ENCODE data around the gene XRRA1.
"Not testable (repeated sequence)": the region's sequence is repeated elsewhere in the genome, so short reads cannot be mapped to it uniquely, and the experiment has no call there.

Gene XRRA1

GRCh38 chr11:74839446-74839845 lies 109.4 kb downstream of the XRRA1 start:
- Histone ChIP-seq H3K27me3 (ENCODE audit: control insufficient read depth, insufficient read depth, low read length) (no peaks in the 10 kb centered on the region), H3K4me3 (ENCODE audit: low read length) (no peak overlapping the region)

GRCh38 chr11:74838188-74838587 lies 110.7 kb downstream of the XRRA1 start:
- Histone ChIP-seq H3K27ac (ENCODE audit: low read depth, low read length) (no peak overlapping the region), H3K9ac (ENCODE audit: low read length) (no peak overlapping the region), H3K4me1 (ENCODE audit: control insufficient read depth, insufficient read depth, low read length) (peaks cover 4% of the 10 kb centered on the region), H3K27me3 (ENCODE audit: control insufficient read depth, insufficient read depth, low read length) (no peaks in the 10 kb centered on the region), H3K4me3 (ENCODE audit: low read length) (no peak overlapping the region), H3K36me3 (ENCODE audit: control insufficient read depth, insufficient read depth, low read length) (peaks cover 20% of the 10 kb centered on the region)

More at GRCh38 chr11:74839446-74839845, 109.4 kb downstream of the XRRA1 start:
- peaks cover 20% of the 10 kb centered on the region for H3K36me3 ChIP-seq (ENCODE audit: control insufficient read depth, insufficient read depth, low read length)
- H3K9ac ChIP-seq (ENCODE audit: low read length): no peak overlapping the region
- H3K27ac ChIP-seq (ENCODE audit: low read depth, low read length): no peak overlapping the region
- H3K4me1 ChIP-seq (ENCODE audit: control insufficient read depth, insufficient read depth, low read length): peaks cover 4% of the 10 kb centered on the region

- peaks cover 20% of the 10 kb centered on the region for H3K36me3 ChIP-seq (ENCODE audit: control insufficient read depth, insufficient read depth, low read length)
- H3K9ac ChIP-seq (ENCODE audit: low read length): no peak overlapping the region
- H3K4me3 ChIP-seq (ENCODE audit: low read length): no peak overlapping the region
- H3K4me1 ChIP-seq (ENCODE audit: control insufficient read depth, insufficient read depth, low read length): peaks cover 4% of the 10 kb centered on the region
- H3K27ac ChIP-seq (ENCODE audit: low read depth, low read length): no peak overlapping the region
- H3K27me3 ChIP-seq (ENCODE audit: control insufficient read depth, insufficient read depth, low read length): no peaks in the 10 kb centered on the region
Measured at GRCh38 chr11:74837191-74837590, 111.7 kb downstream of the XRRA1 start.

- H3K27ac ChIP-seq (ENCODE audit: low read depth, low read length): no peak overlapping the region
- H3K4me3 ChIP-seq (ENCODE audit: low read length): no peak overlapping the region
- no peak overlapping the region for H3K9ac ChIP-seq (ENCODE audit: low read length)
- peaks cover 11% of the 10 kb centered on the region for H3K4me1 ChIP-seq (ENCODE audit: control insufficient read depth, insufficient read depth, low read length)
- H3K36me3 ChIP-seq (ENCODE audit: control insufficient read depth, insufficient read depth, low read length): peaks cover 10% of the 10 kb centered on the region
- H3K27me3 ChIP-seq (ENCODE audit: control insufficient read depth, insufficient read depth, low read length): no peaks in the 10 kb centered on the region
Measured at GRCh38 chr11:74826901-74827300, 122.0 kb downstream of the XRRA1 start.

GRCh38 chr11:74825596-74825995 lies 123.3 kb downstream of the XRRA1 start:
- peaks cover 16% of the 10 kb centered on the region for H3K4me1 ChIP-seq (ENCODE audit: control insufficient read depth, insufficient read depth, low read length)
- not testable (repeated sequence) for H3K9ac ChIP-seq (ENCODE audit: low read length); H3K27me3 ChIP-seq (ENCODE audit: control insufficient read depth, insufficient read depth, low read length); H3K4me3 ChIP-seq (ENCODE audit: low read length); H3K27ac ChIP-seq (ENCODE audit: low read depth, low read length)
- peaks cover 10% of the 10 kb centered on the region for H3K36me3 ChIP-seq (ENCODE audit: control insufficient read depth, insufficient read depth, low read length)

- Histone ChIP-seq H3K27ac (ENCODE audit: low read depth, low read length) (no peak overlapping the region), H3K4me3 (ENCODE audit: low read length) (no peak overlapping the region), H3K9ac (ENCODE audit: low read length) (no peak overlapping the region), H3K27me3 (ENCODE audit: control insufficient read depth, insufficient read depth, low read length) (no peaks in the 10 kb centered on the region), H3K36me3 (ENCODE audit: control insufficient read depth, insufficient read depth, low read length) (peaks cover 13% of the 10 kb centered on the region), H3K4me1 (ENCODE audit: control insufficient read depth, insufficient read depth, low read length) (peaks cover 19% of the 10 kb centered on the region)
Measured at GRCh38 chr11:74824285-74824982, 124.5 kb downstream of the XRRA1 start.

- peaks cover 15% of the 10 kb centered on the region for H3K36me3 ChIP-seq (ENCODE audit: control insufficient read depth, insufficient read depth, low read length)
- no peak overlapping the region for H3K4me3 ChIP-seq (ENCODE audit: low read length)
- peak overlapping the region; percentile 64 for H3K27ac ChIP-seq (ENCODE audit: low read depth, low read length)
- H3K4me1 ChIP-seq (ENCODE audit: control insufficient read depth, insufficient read depth, low read length): peaks cover 21% of the 10 kb centered on the region
- no peaks in the 10 kb centered on the region for H3K27me3 ChIP-seq (ENCODE audit: control insufficient read depth, insufficient read depth, low read length)
- no peak overlapping the region for H3K9ac ChIP-seq (ENCODE audit: low read length)
Measured at GRCh38 chr11:74822170-74822569, 126.7 kb downstream of the XRRA1 start.

- Histone ChIP-seq H3K4me3 (ENCODE audit: low read length) (no peak overlapping the region), H3K36me3 (ENCODE audit: control insufficient read depth, insufficient read depth, low read length) (peaks cover 8% of the 10 kb centered on the region), H3K27ac (ENCODE audit: low read depth, low read length) (no peak overlapping the region), H3K9ac (ENCODE audit: low read length) (no peak overlapping the region), H3K27me3 (ENCODE audit: control insufficient read depth, insufficient read depth, low read length) (no peaks in the 10 kb centered on the region), H3K4me1 (ENCODE audit: control insufficient read depth, insufficient read depth, low read length) (peaks cover 21% of the 10 kb centered on the region)
Measured at GRCh38 chr11:74820763-74821162, 128.1 kb downstream of the XRRA1 start.

- peaks cover 21% of the 10 kb centered on the region for H3K4me1 ChIP-seq (ENCODE audit: control insufficient read depth, insufficient read depth, low read length)
- H3K27ac ChIP-seq (ENCODE audit: low read depth, low read length): no peak overlapping the region
- H3K36me3 ChIP-seq (ENCODE audit: control insufficient read depth, insufficient read depth, low read length): peaks cover 6% of the 10 kb centered on the region
Measured at GRCh38 chr11:74819400-74819799, 129.5 kb downstream of the XRRA1 start.

GRCh38 chr11:74818283-74818946 lies 130.5 kb downstream of the XRRA1 start:
- H3K36me3 ChIP-seq (ENCODE audit: control insufficient read depth, insufficient read depth, low read length): peaks cover 5% of the 10 kb centered on the region
- no peaks in the 10 kb centered on the region for H3K27me3 ChIP-seq (ENCODE audit: control insufficient read depth, insufficient read depth, low read length)
- H3K9ac ChIP-seq (ENCODE audit: low read length): no peak overlapping the region
- peaks cover 21% of the 10 kb centered on the region for H3K4me1 ChIP-seq (ENCODE audit: control insufficient read depth, insufficient read depth, low read length)
- no peak overlapping the region for H3K27ac ChIP-seq (ENCODE audit: low read depth, low read length)
- H3K4me3 ChIP-seq (ENCODE audit: low read length): no peak overlapping the region

More at GRCh38 chr11:74819400-74819799, 129.5 kb downstream of the XRRA1 start:
- no peak overlapping the region for H3K4me3 ChIP-seq (ENCODE audit: low read length)
- no peaks in the 10 kb centered on the region for H3K27me3 ChIP-seq (ENCODE audit: control insufficient read depth, insufficient read depth, low read length)
- no peak overlapping the region for H3K9ac ChIP-seq (ENCODE audit: low read length)

- peaks cover 8% of the 10 kb centered on the region for H3K4me1 ChIP-seq (ENCODE audit: control insufficient read depth, insufficient read depth, low read length)
- no peak overlapping the region for H3K27ac ChIP-seq (ENCODE audit: low read depth, low read length)
- peaks cover 4% of the 10 kb centered on the region for H3K36me3 ChIP-seq (ENCODE audit: control insufficient read depth, insufficient read depth, low read length)
- no peaks in the 10 kb centered on the region for H3K27me3 ChIP-seq (ENCODE audit: control insufficient read depth, insufficient read depth, low read length)
- no peak overlapping the region for H3K4me3 ChIP-seq (ENCODE audit: low read length)
- no peak overlapping the region for H3K9ac ChIP-seq (ENCODE audit: low read length)
Measured at GRCh38 chr11:74816664-74817063, 132.2 kb downstream of the XRRA1 start.

- no peaks in the 10 kb centered on the region for H3K27me3 ChIP-seq (ENCODE audit: control insufficient read depth, insufficient read depth, low read length)
- peaks cover 4% of the 10 kb centered on the region for H3K36me3 ChIP-seq (ENCODE audit: control insufficient read depth, insufficient read depth, low read length)
- no peak overlapping the region for H3K4me3 ChIP-seq (ENCODE audit: low read length)
- H3K27ac ChIP-seq (ENCODE audit: low read depth, low read length): no peak overlapping the region
- H3K9ac ChIP-seq (ENCODE audit: low read length): no peak overlapping the region
- peaks cover 7% of the 10 kb centered on the region for H3K4me1 ChIP-seq (ENCODE audit: control insufficient read depth, insufficient read depth, low read length)
Measured at GRCh38 chr11:74815966-74816365, 132.9 kb downstream of the XRRA1 start.

- H3K9ac ChIP-seq (ENCODE audit: low read length): no peak overlapping the region
- no peaks in the 10 kb centered on the region for H3K36me3 ChIP-seq (ENCODE audit: control insufficient read depth, insufficient read depth, low read length)
- H3K27me3 ChIP-seq (ENCODE audit: control insufficient read depth, insufficient read depth, low read length): no peaks in the 10 kb centered on the region
- no peak overlapping the region for H3K27ac ChIP-seq (ENCODE audit: low read depth, low read length)
- H3K4me3 ChIP-seq (ENCODE audit: low read length): no peak overlapping the region
- no peaks in the 10 kb centered on the region for H3K4me1 ChIP-seq (ENCODE audit: control insufficient read depth, insufficient read depth, low read length)
Measured at GRCh38 chr11:74809801-74810200, 139.1 kb downstream of the XRRA1 start.

Measured in rectal smooth muscle tissue (tissue), 1 donor.